ENCODE data around the gene CCNY. TPM values are rescaled to one million over a fixed set of nuclear protein-coding genes. Genes with fewer than 3 reads are reported as not detected.

The CCNY gene
- polyA plus RNA-seq, 2 of the 4 experiments (the other 2 are of a cell fraction): 28.1 to 55.5 TPM

DNA sequence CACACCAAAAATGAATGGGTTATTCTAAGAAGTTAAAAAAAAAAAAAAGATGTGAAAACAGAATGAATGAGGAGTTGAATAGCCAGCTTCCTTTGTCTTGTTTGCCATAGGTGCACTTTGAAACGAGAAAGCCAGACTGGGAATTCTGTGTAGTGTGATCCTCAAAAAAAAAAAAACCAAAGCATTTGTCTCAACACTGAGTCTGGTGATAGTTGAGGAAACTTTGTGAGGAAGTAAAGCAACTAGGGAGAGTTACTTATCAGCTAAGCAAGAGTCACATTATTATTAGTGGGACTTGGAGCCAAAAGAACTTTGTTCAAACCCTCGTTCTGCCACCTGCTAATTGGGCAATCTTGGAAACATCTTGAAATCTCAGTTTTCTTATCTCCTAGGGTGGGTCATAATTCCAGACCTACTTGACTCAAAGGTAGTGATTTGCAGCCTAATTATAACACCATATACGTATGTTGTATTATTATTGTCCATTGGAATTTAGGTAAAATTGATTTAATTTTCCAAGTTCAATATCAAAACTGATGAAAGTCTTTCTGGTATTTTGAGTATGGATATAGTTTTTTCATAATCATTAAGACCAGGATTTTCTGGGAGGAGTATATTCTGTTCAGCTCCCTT is 169.0 kb downstream of the CCNY start:
- ChIA-PET POLR2A (no interaction called here), CTCF (interaction anchor here (0.6 to 1.9 kb wide), 4 partner anchors 41 to 237 kb away, joined by 3 to 6 read pairs (median 3); no protein-coding TSS in a partner anchor)
- DNase-seq (ENCODE audit: low read depth in 1 of 2, low spot score in 1 of 2) (no peak), ATAC-seq (no peak), FAIRE-seq (no peak)
- 89% methylated on average over 3 of the region's 3 CpGs for WGBS (ENCODE audit: missing lambda C conversion rate)
- Histone ChIP-seq H3K27ac (no peak overlapping the region), H3K9me3 (no peaks in the 10 kb centered on the region), H3K4me3 (no peak overlapping the region), H3K4me2 (no peak overlapping the region), H3K4me1 (no peaks in the 10 kb centered on the region)
- TF ChIP-seq, protein P1, sequence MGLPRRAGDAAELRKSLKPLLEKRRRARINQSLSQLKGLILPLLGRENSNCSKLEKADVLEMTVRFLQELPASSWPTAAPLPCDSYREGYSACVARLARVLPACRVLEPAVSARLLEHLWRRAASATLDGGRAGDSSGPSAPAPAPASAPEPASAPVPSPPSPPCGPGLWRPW (IDR thresholded peaks at IDR 0.05): no peak
- TF ChIP-seq EP300 (IDR thresholded peaks at IDR 0.05) (no peak), ZNF302 (CRISPR knock-in tag; IDR thresholded peaks at IDR 0.05) (no peak), KDM1A (IDR thresholded peaks at IDR 0.05; ENCODE audit: low read depth) (no peak), FOSB (CRISPR knock-in tag; IDR thresholded peaks at IDR 0.05) (no peak)

DNA sequence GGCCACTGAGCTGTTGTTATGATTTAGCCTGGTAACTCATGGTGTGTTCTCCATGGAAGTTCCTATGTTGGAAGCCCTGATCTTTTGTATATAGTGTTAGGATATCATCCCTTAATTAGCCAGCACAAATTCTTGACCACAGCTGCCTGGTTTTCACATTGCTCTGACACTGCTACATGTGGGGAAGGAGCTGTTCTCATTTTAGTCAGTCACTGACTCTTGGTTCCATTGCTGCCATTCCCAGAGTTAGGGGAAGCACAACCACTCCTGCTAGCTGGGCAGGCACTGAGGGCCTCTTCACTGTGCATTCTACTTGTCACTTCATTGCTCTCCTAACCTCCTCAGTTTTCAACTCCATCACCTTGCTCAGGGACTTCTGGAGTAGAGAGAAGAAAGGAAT is 170.4 kb downstream of the CCNY start:
- Histone ChIP-seq H3K4me2 (no peak overlapping the region), H3K27ac (no peak overlapping the region), H3K4me1 (no peaks in the 10 kb centered on the region), H3K9me3 (no peaks in the 10 kb centered on the region), H3K4me3 (no peak overlapping the region)
- ChIA-PET POLR2A (no interaction called here), CTCF (interaction anchor here (1.2 to 1.9 kb wide), 2 partner anchors 40 to 57 kb away, joined by 4 to 6 read pairs; no protein-coding TSS in a partner anchor)
- FAIRE-seq (no peak), DNase-seq (ENCODE audit: low read depth in 1 of 2, low spot score in 1 of 2) (no peak), ATAC-seq (no peak)
- TF ChIP-seq SMC3 (IDR thresholded peaks at IDR 0.05) (no peak), EP300 (IDR thresholded peaks at IDR 0.05) (no peak), MAFK (IDR thresholded peaks at IDR 0.05; ENCODE audit: partially characterized antibody) (no peak), FOSB (CRISPR knock-in tag; IDR thresholded peaks at IDR 0.05) (no peak), TP53 (CRISPR knock-in tag; IDR thresholded peaks at IDR 0.05) (no peak), RNF2 (IDR thresholded peaks at IDR 0.05; ENCODE audit: borderline replicate concordance, low read depth) (no peak), ZSCAN20 (CRISPR knock-in tag; IDR thresholded peaks at IDR 0.05) (no peak), KDM1A (IDR thresholded peaks at IDR 0.05; ENCODE audit: low read depth) (no peak), SREBF2 (IDR thresholded peaks at IDR 0.05) (no peak), RCOR1 (IDR thresholded peaks at IDR 0.05; ENCODE audit: low read depth, low read length) (no peak), NR3C1 (IDR thresholded peaks at IDR 0.05) (no peak), FOSL2 (IDR thresholded peaks at IDR 0.05) (no peak), FOSL2 (CRISPR knock-in tag; IDR thresholded peaks at IDR 0.05) (no peak)
- TF ChIP-seq, protein P2, sequence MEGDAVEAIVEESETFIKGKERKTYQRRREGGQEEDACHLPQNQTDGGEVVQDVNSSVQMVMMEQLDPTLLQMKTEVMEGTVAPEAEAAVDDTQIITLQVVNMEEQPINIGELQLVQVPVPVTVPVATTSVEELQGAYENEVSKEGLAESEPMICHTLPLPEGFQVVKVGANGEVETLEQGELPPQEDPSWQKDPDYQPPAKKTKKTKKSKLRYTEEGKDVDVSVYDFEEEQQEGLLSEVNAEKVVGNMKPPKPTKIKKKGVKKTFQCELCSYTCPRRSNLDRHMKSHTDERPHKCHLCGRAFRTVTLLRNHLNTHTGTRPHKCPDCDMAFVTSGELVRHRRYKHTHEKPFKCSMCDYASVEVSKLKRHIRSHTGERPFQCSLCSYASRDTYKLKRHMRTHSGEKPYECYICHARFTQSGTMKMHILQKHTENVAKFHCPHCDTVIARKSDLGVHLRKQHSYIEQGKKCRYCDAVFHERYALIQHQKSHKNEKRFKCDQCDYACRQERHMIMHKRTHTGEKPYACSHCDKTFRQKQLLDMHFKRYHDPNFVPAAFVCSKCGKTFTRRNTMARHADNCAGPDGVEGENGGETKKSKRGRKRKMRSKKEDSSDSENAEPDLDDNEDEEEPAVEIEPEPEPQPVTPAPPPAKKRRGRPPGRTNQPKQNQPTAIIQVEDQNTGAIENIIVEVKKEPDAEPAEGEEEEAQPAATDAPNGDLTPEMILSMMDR (IDR thresholded peaks at IDR 0.05): no peak
- TF ChIP-seq, protein P1 (IDR thresholded peaks at IDR 0.05): no peak
- TF ChIP-seq, protein P3, sequence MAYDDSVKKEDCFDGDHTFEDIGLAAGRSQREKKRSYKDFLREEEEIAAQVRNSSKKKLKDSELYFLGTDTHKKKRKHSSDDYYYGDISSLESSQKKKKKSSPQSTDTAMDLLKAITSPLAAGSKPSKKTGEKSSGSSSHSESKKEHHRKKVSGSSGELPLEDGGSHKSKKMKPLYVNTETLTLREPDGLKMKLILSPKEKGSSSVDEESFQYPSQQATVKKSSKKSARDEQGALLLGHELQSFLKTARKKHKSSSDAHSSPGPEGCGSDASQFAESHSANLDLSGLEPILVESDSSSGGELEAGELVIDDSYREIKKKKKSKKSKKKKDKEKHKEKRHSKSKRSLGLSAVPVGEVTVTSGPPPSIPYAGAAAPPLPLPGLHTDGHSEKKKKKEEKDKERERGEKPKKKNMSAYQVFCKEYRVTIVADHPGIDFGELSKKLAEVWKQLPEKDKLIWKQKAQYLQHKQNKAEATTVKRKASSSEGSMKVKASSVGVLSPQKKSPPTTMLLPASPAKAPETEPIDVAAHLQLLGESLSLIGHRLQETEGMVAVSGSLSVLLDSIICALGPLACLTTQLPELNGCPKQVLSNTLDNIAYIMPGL (CRISPR knock-in tag; IDR thresholded peaks at IDR 0.05; ENCODE audit: borderline replicate concordance): no peak
- TF ChIP-seq, protein P4, sequence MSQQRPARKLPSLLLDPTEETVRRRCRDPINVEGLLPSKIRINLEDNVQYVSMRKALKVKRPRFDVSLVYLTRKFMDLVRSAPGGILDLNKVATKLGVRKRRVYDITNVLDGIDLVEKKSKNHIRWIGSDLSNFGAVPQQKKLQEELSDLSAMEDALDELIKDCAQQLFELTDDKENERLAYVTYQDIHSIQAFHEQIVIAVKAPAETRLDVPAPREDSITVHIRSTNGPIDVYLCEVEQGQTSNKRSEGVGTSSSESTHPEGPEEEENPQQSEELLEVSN (IDR thresholded peaks at IDR 0.05; ENCODE audit: borderline replicate concordance, low read depth): no peak
